Measurements from ENCODE around the gene PPP2R2C. TPM values are rescaled to one million over a fixed set of nuclear protein-coding genes. Genes with fewer than 3 reads are reported as not detected.

Gene PPP2R2C
- polyA plus RNA-seq, 1 of the 3 experiments (the other 2 are of a cell fraction) = 0.21 TPM

- no peak overlapping the region for H2AFZ ChIP-seq (ENCODE audit: low read depth)
- no peak overlapping the region for H3K4me2 ChIP-seq
- H3K27ac ChIP-seq (ENCODE audit: low read depth in 2 of 2, low read length in 1 of 2) = no peak overlapping the region
- no peaks in the 10 kb centered on the region for H4K20me1 ChIP-seq (ENCODE audit: insufficient read depth)
- no peak for DNase-seq
- POLR2A ChIA-PET = no interaction called here
- no peaks in the 10 kb centered on the region for H3K27me3 ChIP-seq (ENCODE audit: insufficient read depth)
- H3F3A ChIP-seq (replicated peaks; ENCODE audit: insufficient read depth) = no peaks in the 10 kb centered on the region
- H3K9me2 ChIP-seq = no peaks in the 10 kb centered on the region
- H3K9me3 ChIP-seq = no peaks in the 10 kb centered on the region
- no peaks in the 10 kb centered on the region for H3K79me2 ChIP-seq (ENCODE audit: insufficient read depth)
- no peak for TF ChIP-seq GATA2 (CRISPR knock-in tag; IDR thresholded peaks at IDR 0.05)
- no peak for TF ChIP-seq TCF12 (IDR thresholded peaks at IDR 0.05)
- TF ChIP-seq POLR2AphosphoS5 (IDR thresholded peaks at IDR 0.05; ENCODE audit: low read depth, low read length) = no peak
- TF ChIP-seq RAD21 (IDR thresholded peaks at IDR 0.05; ENCODE audit: low read length) = no peak
- TF ChIP-seq JUND (IDR thresholded peaks at IDR 0.05) = no peak
- no peak for TF ChIP-seq EZH2phosphoT487 (IDR thresholded peaks at IDR 0.05; ENCODE audit: borderline replicate concordance, low read depth)
- TF ChIP-seq ZBTB33 (IDR thresholded peaks at IDR 0.05; ENCODE audit: borderline replicate concordance, low read depth) = no peak
- no peak for TF ChIP-seq EP300 (IDR thresholded peaks at IDR 0.05; ENCODE audit: borderline replicate concordance in 1 of 2, low read depth in 1 of 2, low read length in 1 of 2)
- no peak for TF ChIP-seq RCOR1 (IDR thresholded peaks at IDR 0.05; ENCODE audit: low read length)
- TF ChIP-seq MEF2A (IDR thresholded peaks at IDR 0.05; ENCODE audit: borderline replicate concordance, low read depth) = no peak
- TF ChIP-seq, protein P1, sequence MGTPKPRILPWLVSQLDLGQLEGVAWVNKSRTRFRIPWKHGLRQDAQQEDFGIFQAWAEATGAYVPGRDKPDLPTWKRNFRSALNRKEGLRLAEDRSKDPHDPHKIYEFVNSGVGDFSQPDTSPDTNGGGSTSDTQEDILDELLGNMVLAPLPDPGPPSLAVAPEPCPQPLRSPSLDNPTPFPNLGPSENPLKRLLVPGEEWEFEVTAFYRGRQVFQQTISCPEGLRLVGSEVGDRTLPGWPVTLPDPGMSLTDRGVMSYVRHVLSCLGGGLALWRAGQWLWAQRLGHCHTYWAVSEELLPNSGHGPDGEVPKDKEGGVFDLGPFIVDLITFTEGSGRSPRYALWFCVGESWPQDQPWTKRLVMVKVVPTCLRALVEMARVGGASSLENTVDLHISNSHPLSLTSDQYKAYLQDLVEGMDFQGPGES (IDR thresholded peaks at IDR 0.05; ENCODE audit: low read depth, low read length) = no peak
- 60% methylated on average over 22 of the region's 22 CpGs for WGBS (ENCODE audit: low lambda C conversion rate)
- H3K36me3 ChIP-seq (replicated peaks in 1 of 2; ENCODE audit: control insufficient read depth in 1 of 2, insufficient read depth in 2 of 2, low read length in 1 of 2) = no peaks in the 10 kb centered on the region
- H3K9ac ChIP-seq = no peak overlapping the region
- CTCF ChIA-PET = interaction anchor here (0.8 to 1.5 kb wide), 3 partner anchors 46 to 162 kb away, joined by 3 to 12 read pairs (median 3); no protein-coding TSS in a partner anchor
- no peak overlapping the region for H3K4me3 ChIP-seq (ENCODE audit: low read depth in 2 of 2, low read length in 1 of 2)
- no peaks in the 10 kb centered on the region for H3K4me1 ChIP-seq (ENCODE audit: control insufficient read depth in 1 of 2, insufficient read depth in 2 of 2, low read depth in 1 of 2, low read length in 1 of 2)
These were observed 21.4 kb upstream of the PPP2R2C start for GRCh38 chr4:6493658-6494304.

DNA sequence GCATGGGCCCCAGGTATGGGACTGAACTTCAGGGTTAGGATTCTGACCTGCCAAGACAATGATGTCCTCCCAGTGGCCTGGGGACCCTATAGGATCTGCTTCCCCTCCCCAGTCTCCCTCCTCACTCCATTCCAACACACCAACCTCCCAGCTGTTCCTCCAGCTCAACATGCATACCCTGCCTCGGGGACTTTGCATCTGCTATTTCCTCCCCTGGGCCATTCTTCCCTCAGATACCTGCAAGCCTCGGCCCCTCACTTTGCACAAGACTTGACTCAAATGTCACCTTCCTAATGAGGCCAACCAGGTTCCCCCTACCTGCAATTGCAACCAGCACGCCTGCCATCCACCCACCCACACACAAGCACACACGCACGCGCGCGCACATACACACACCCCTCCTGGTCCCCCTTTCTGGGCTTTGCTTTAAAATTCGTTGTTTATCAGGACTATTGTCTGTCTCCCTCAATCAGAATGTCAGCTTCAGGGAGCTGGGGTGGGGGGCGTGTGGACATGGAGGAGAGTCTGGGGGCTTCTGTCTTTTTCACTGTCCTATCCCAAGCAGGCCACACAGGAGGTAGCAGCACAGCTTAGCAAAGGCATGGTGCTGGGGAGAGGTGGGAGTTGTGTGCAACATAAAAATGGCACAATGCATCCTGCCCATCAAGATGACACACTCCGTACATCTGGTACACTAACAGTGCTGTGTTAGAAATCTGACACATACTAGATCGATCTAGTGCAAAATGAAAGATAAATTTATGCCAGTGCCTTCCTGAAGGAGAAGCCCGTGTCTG lies 20.6 kb upstream of the PPP2R2C start:
- no peaks in the 10 kb centered on the region for H3F3A ChIP-seq (replicated peaks; ENCODE audit: insufficient read depth)

More for the DNA sequence above, 20.6 kb upstream of the PPP2R2C start:
- Histone ChIP-seq H3K36me3 (replicated peaks in 1 of 2; ENCODE audit: control insufficient read depth in 1 of 2, insufficient read depth in 2 of 2, low read length in 1 of 2) (no peaks in the 10 kb centered on the region), H3K4me1 (ENCODE audit: control insufficient read depth in 1 of 2, insufficient read depth in 2 of 2, low read depth in 1 of 2, low read length in 1 of 2) (no peaks in the 10 kb centered on the region), H3K79me2 (ENCODE audit: insufficient read depth) (no peaks in the 10 kb centered on the region), H2AFZ (ENCODE audit: low read depth) (no peak overlapping the region), H3K9me2 (no peaks in the 10 kb centered on the region), H3K9me3 (no peaks in the 10 kb centered on the region), H3K4me3 (ENCODE audit: low read depth in 2 of 2, low read length in 1 of 2) (no peak overlapping the region), H4K20me1 (ENCODE audit: insufficient read depth) (no peaks in the 10 kb centered on the region), H3K4me2 (no peak overlapping the region), H3K27ac (ENCODE audit: low read depth in 2 of 2, low read length in 1 of 2) (no peak overlapping the region), H3K9ac (no peak overlapping the region), H3K27me3 (ENCODE audit: insufficient read depth) (no peaks in the 10 kb centered on the region)
- WGBS (ENCODE audit: low lambda C conversion rate) = 52% methylated on average over 13 of the region's 13 CpGs
- ChIA-PET POLR2A (no interaction called here), CTCF (interaction anchor here (0.8 to 1.5 kb wide), 4 partner anchors 45 to 162 kb away, joined by 3 to 12 read pairs (median 3); no protein-coding TSS in a partner anchor)
- TF ChIP-seq, protein P1 (IDR thresholded peaks at IDR 0.05; ENCODE audit: low read depth, low read length) = no peak
- TF ChIP-seq FOXJ3 (CRISPR knock-in tag; IDR thresholded peaks at IDR 0.05) = no peak
- TF ChIP-seq CTCF (IDR thresholded peaks at IDR 0.05) = no peak
- no peak for TF ChIP-seq REST (IDR thresholded peaks at IDR 0.05; ENCODE audit: low read depth, low read length)
- TF ChIP-seq NFIC (IDR thresholded peaks at IDR 0.05; ENCODE audit: borderline replicate concordance) = no peak
- no peak for DNase-seq

All from SK-N-SH (cell line).